Upper lobe of left lung (tissue), 6 donors: ENCODE data around the gene AGTPBP1. TPM values are rescaled to one million over a fixed set of nuclear protein-coding genes. Genes with fewer than 3 reads are reported as not detected.

ENCODE experiments used
- ATAC-seq, 2 donors: fragments of 200-7000 bp; cut with Tn5 transposase; one replicate each; pipeline ENCODE4 v1.9.1; 2022; ENCODE audit warnings: mild to moderate bottlenecking in 2 of 2, moderate library complexity in 2 of 2; ENCODE audit not compliant: low FRiP score in 2 of 2
- DNase-seq, 2 donors: peaks; one replicate each; pipeline ENCODE4 v3.0.0-alpha.2; 2019 to 2020
- H3K27ac ChIP-seq, 4 donors: fragments of 200-600 bp; sonication (generic); one replicate each; pipeline ENCODE4 v1.5.1; 2016 to 2019
- H3K27me3 ChIP-seq, 4 donors: fragments of 200-600 bp; sonication (generic); one replicate each; pipeline ENCODE4 v1.5.1; 2017 to 2019
- H3K36me3 ChIP-seq, 4 donors: fragments of 200-600 bp; sonication (generic); one replicate each; pipeline ENCODE4 v1.5.1; 2016 to 2019
- H3K4me1 ChIP-seq, 4 donors: fragments of 200-600 bp; sonication (generic); one replicate each; pipeline ENCODE4 v1.5.1; 2018 to 2019
- H3K4me3 ChIP-seq, 4 donors: fragments of 200-600 bp; sonication (generic); one replicate each; pipeline ENCODE4 v1.5.1; 2017 to 2019; ENCODE audit warnings: mild to moderate bottlenecking in 2 of 4, moderate library complexity in 1 of 4
- H3K9me3 ChIP-seq, 4 donors: fragments of 200-600 bp; sonication (generic); one replicate each; pipeline ENCODE4 v1.5.1; 2018 to 2019
- EP300 ChIP-seq, 4 donors: sonication (generic); formaldehyde crosslinking; IDR thresholded peaks; one replicate each; pipeline ENCODE4 v1.5.1; 2017; ENCODE audit warnings: antibody characterized with exemption in 4 of 4, control low read depth in 2 of 4
- POLR2A ChIP-seq, 4 donors: fragments of 450-650 bp; IDR thresholded peaks; one replicate each; pipeline ENCODE4 v1.5.1; 2016 to 2017; ENCODE audit warnings: antibody characterized with exemption in 4 of 4, mild to moderate bottlenecking in 2 of 4
- POLR2AphosphoS5 ChIP-seq, 2 donors: sonication (generic); formaldehyde crosslinking; IDR thresholded peaks; one replicate each; pipeline ENCODE4 v1.5.1; 2017; ENCODE audit warnings: antibody characterized with exemption in 2 of 2
- WGBS, 2 donors: methylation state at CpG; one replicate each; pipeline ENCODE4 v1.1.5; 2017 to 2018; 5-methylcytosine and 5-hydroxymethylcytosine counted together
- total RNA-seq, 6 donors: library from RNA; depleted of rRNA in 4 of 6; stranded (reverse); fragments of >200 nt in 4 of 6; gene quantifications; one replicate each; pipeline versions ENCODE4 v1.1.0 to v1.2.1, GENCODE V29; 2016 to 2021
- TF ChIP-seq, protein P1 (sequence below), 6 experiments: fragments of 450-650 bp in 4 of 6; fragments of 200-600 bp in 2 of 6; sonication (generic) in 2 of 6; IDR thresholded peaks; one replicate each; pipeline ENCODE4 v1.5.1; 2016 to 2019; ENCODE audit warnings: antibody characterized with exemption in 6 of 6
- donor health status: DM: no; HTN: no; CAD: no; lungs with moderate emphysema.
- donor health status: DM: no; HTN: yes; CAD: no; lungs with severe emphysema.

AGTPBP1 gene
- total RNA-seq, 6 donors from 2014 or later: 27.3 to 65.2 (median 40.4) TPM

- ATAC-seq (no peak), DNase-seq (no peak)
- Histone ChIP-seq H3K27me3 (no peaks in the 10 kb centered on the region), H3K4me3 (no peak overlapping the region), H3K36me3 (no peaks in the 10 kb centered on the region), H3K9me3 (no peaks in the 10 kb centered on the region), H3K27ac (no peak overlapping the region), H3K4me1 (peaks cover 3 to 11% (median 7%) of the 10 kb centered on the region in 4 donors)
- no peak for TF ChIP-seq POLR2A (IDR thresholded peaks at IDR 0.05)
- no peak for TF ChIP-seq POLR2AphosphoS5 (IDR thresholded peaks at IDR 0.05)
- TF ChIP-seq, protein P1, sequence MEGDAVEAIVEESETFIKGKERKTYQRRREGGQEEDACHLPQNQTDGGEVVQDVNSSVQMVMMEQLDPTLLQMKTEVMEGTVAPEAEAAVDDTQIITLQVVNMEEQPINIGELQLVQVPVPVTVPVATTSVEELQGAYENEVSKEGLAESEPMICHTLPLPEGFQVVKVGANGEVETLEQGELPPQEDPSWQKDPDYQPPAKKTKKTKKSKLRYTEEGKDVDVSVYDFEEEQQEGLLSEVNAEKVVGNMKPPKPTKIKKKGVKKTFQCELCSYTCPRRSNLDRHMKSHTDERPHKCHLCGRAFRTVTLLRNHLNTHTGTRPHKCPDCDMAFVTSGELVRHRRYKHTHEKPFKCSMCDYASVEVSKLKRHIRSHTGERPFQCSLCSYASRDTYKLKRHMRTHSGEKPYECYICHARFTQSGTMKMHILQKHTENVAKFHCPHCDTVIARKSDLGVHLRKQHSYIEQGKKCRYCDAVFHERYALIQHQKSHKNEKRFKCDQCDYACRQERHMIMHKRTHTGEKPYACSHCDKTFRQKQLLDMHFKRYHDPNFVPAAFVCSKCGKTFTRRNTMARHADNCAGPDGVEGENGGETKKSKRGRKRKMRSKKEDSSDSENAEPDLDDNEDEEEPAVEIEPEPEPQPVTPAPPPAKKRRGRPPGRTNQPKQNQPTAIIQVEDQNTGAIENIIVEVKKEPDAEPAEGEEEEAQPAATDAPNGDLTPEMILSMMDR (IDR thresholded peaks at IDR 0.05): no peak
- no peak for TF ChIP-seq EP300 (IDR thresholded peaks at IDR 0.05)
- WGBS, 2 donors: 84 to 96% methylated on average over 2 of the region's 2 CpGs
These were observed 4.6 kb upstream of the AGTPBP1 start for GRCh38 chr9:85746309-85746708.

DNA sequence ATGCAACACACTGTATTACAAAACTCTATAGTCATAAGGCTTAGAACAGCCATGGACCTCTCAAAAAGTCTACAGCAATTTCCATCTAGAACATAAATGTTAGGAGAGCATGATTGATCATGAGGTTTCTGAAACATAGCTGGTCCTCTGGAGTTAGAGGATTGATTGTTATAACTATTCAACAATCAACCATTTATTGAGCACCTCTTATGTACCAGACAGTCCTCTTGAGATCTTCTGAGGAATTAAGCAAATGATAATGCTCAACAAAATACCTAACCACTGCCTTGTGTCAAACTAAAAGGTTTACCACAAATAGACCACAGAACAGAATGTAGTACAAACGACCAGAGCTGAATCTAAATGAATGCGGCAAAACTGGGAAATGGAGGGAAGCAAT is 3.4 kb upstream of the AGTPBP1 start:
- Histone ChIP-seq H3K9me3 (no peaks in the 10 kb centered on the region), H3K36me3 (no peaks in the 10 kb centered on the region), H3K4me1 (peaks cover 3 to 12% (median 10%) of the 10 kb centered on the region in 4 donors), H3K27ac (no peak overlapping the region), H3K4me3 (no peak overlapping the region), H3K27me3 (no peaks in the 10 kb centered on the region)
- ATAC-seq: no peak
- WGBS, 2 donors: 83 to 94% methylated on average over 2 of the region's 2 CpGs
- DNase-seq: no peak
- TF ChIP-seq POLR2A (IDR thresholded peaks at IDR 0.05) (no peak), POLR2AphosphoS5 (IDR thresholded peaks at IDR 0.05) (no peak), EP300 (IDR thresholded peaks at IDR 0.05) (no peak)
- TF ChIP-seq, protein P1 (IDR thresholded peaks at IDR 0.05): no peak

GRCh38 chr9:85744480-85744879 is 2.7 kb upstream of the AGTPBP1 start:
- no peak for ATAC-seq

DNA sequence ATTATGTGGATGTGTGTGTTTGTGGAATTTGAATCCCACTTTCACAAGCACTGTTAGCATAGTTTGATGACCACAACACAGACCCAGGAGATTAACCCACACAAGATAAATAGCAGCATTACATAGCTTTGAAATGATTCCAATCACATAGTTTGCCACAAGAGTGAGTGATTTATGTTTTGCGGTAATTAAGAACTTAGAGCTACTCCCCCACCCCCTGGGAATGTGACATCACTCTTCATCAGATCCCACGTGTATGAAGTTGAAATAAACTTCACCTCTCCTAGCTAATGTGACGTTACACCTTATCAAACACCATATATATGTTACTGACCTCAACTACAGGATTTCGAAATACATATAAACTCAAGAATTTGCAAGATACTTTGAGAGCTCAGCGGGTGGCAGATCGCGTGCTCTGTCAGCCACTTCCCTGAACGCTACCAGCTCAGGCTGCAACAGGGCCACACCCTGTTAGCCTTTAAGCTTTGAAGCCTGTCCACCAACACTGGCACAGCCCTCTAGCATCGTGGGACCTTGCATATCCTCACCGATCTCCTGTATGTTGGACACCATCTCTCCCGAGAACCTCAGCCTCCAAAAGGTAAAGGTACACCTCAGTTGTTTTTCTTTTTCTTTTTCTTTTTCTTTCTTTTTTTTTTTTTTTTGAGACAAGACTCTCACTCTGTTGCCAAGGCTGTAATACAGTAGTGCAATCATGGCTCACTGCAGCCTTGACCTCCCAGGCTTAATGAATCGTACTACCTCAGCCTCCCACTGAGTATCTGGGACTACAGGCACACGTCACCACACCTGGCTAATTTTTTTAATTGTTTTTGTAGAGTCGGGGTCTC is 1.7 kb upstream of the AGTPBP1 start:
- Histone ChIP-seq H3K36me3 (no peaks in the 10 kb centered on the region), H3K27ac (peak overlapping the region in 1 of 4 donors; percentile 96), H3K27me3 (no peaks in the 10 kb centered on the region), H3K4me1 (peaks cover 3 to 18% (median 16%) of the 10 kb centered on the region in 4 donors), H3K4me3 (no peak overlapping the region), H3K9me3 (no peaks in the 10 kb centered on the region)
- WGBS, 2 donors: 46 to 59% methylated on average over 14 of the region's 14 CpGs
- peak in 1 of 2 donors; percentile 74 for DNase-seq
- TF ChIP-seq EP300 (IDR thresholded peaks at IDR 0.05) (no peak), POLR2A (IDR thresholded peaks at IDR 0.05) (no peak), POLR2AphosphoS5 (IDR thresholded peaks at IDR 0.05) (no peak)
- TF ChIP-seq, protein P1 (IDR thresholded peaks at IDR 0.05): no peak
- ATAC-seq: peak; percentile 24 to 27

More at GRCh38 chr9:85744480-85744879, 2.7 kb upstream of the AGTPBP1 start:
- no peak overlapping the region for H3K27ac ChIP-seq
- H3K9me3 ChIP-seq: no peaks in the 10 kb centered on the region
- TF ChIP-seq EP300 (IDR thresholded peaks at IDR 0.05) (no peak), POLR2A (IDR thresholded peaks at IDR 0.05) (no peak), POLR2AphosphoS5 (IDR thresholded peaks at IDR 0.05) (no peak)
- TF ChIP-seq, protein P1 (IDR thresholded peaks at IDR 0.05): no peak
- peaks cover 3 to 16% (median 11%) of the 10 kb centered on the region in 4 donors for H3K4me1 ChIP-seq
- no peak for DNase-seq
- no peak overlapping the region for H3K4me3 ChIP-seq
- no peaks in the 10 kb centered on the region for H3K36me3 ChIP-seq
- H3K27me3 ChIP-seq: no peaks in the 10 kb centered on the region
- 83 to 85% methylated on average over 7 of the region's 7 CpGs for WGBS, 2 donors
